HEK293 (cell line): ENCODE measurements around the gene TRMT6.

Experiments
- CTCF ChIA-PET: fragments of 350-600 bp; formaldehyde crosslinking; extraction: SDS; loops from one replicate; lab custom pipeline; 2021; ENCODE audit warnings: antibody characterized with exemption; lab: Yijun Ruan, JAX
- POLR2A ChIA-PET: fragments of 300-600 bp; formaldehyde crosslinking; extraction: SDS; loops from one replicate; lab custom pipeline; 2020; ENCODE audit warnings: antibody characterized with exemption, inconsistent platforms; lab: Yijun Ruan, JAX
- H3K27ac ChIP-seq: fragments of 200-500 bp; sonication (Bioruptor generic); 2 replicates; pipeline ENCODE4 v1.5.1; 2014; ENCODE audit warnings: low read depth, low read length, control low read depth, inconsistent platforms; ENCODE audit errors: extremely low read depth
- H3K36me3 ChIP-seq, 2 experiments: fragments of 200-500 bp in 1 of 2; sonication (Bioruptor generic) in 1 of 2; 1 replicate in 1 of 2; 2 replicates in 1 of 2; pipeline ENCODE4 v1.5.1; 2014 to 2017; ENCODE audit warnings: inconsistent platforms in 2 of 2, low read length in 2 of 2; ENCODE audit not compliant: control insufficient read depth in 2 of 2, insufficient read depth in 1 of 2
- H3K4me1 ChIP-seq: fragments of 200-500 bp; sonication (Bioruptor generic); 2 replicates; pipeline ENCODE4 v1.5.1; 2014; ENCODE audit warnings: mild to moderate bottlenecking, low read length, inconsistent platforms; ENCODE audit not compliant: control insufficient read depth, insufficient read depth
- H3K4me3 ChIP-seq: 2 replicates; pipeline ENCODE4 v1.5.1; 2011; ENCODE audit warnings: low read depth, mild to moderate bottlenecking, control low read depth, low read length, moderate library complexity
- H3K9me3 ChIP-seq: fragments of 200-500 bp; sonication (Bioruptor generic); 2 replicates; pipeline ENCODE4 v1.5.1; 2014; ENCODE audit warnings: low read depth, low read length, inconsistent platforms; ENCODE audit not compliant: control insufficient read depth, insufficient read depth
- HOXA7 ChIP-seq: sonication (generic); formaldehyde crosslinking; IDR thresholded peaks from 2 replicates; pipeline ENCODE4 v1.8.1; 2022; ENCODE audit warnings: missing genetic modification reagents, borderline replicate concordance
- HOXC10 ChIP-seq: sonication (generic); formaldehyde crosslinking; IDR thresholded peaks from 2 replicates; pipeline ENCODE4 v1.8.1; 2023; ENCODE audit warnings: mild to moderate bottlenecking, missing genetic modification reagents
- KLF1 ChIP-seq: fragments of 450-650 bp; formaldehyde crosslinking; IDR thresholded peaks from 2 replicates; pipeline ENCODE4 v1.5.1; 2016; ENCODE audit warnings: missing biosample characterization, missing genetic modification characterization
- OSR2 ChIP-seq: fragments of 450-650 bp; formaldehyde crosslinking; IDR thresholded peaks from 2 replicates; pipeline ENCODE4 v1.5.1; 2016; ENCODE audit warnings: missing biosample characterization, missing genetic modification characterization
- OVOL3 ChIP-seq: fragments of 450-650 bp; formaldehyde crosslinking; IDR thresholded peaks from 2 replicates; pipeline ENCODE4 v1.5.1; 2016; ENCODE audit warnings: missing biosample characterization, missing genetic modification characterization
- PATZ1 ChIP-seq: fragments of 450-650 bp; formaldehyde crosslinking; IDR thresholded peaks from 2 replicates; pipeline ENCODE4 v1.5.1; 2016; ENCODE audit warnings: missing biosample characterization, missing genetic modification characterization
- REPIN1 ChIP-seq: fragments of 450-650 bp; formaldehyde crosslinking; IDR thresholded peaks from 2 replicates; pipeline ENCODE4 v1.5.1; 2017; ENCODE audit warnings: missing biosample characterization, missing genetic modification characterization, low read depth
- SP3 ChIP-seq: fragments of 450-650 bp; formaldehyde crosslinking; IDR thresholded peaks from 2 replicates; pipeline ENCODE4 v1.5.1; 2016; ENCODE audit warnings: missing biosample characterization, missing genetic modification characterization
- WT1 ChIP-seq: fragments of 450-650 bp; formaldehyde crosslinking; IDR thresholded peaks from 2 replicates; pipeline ENCODE4 v1.5.1; 2016; ENCODE audit warnings: missing biosample characterization, missing genetic modification characterization
- YY2 ChIP-seq: fragments of 450-650 bp; formaldehyde crosslinking; IDR thresholded peaks from 2 replicates; pipeline ENCODE4 v1.5.1; 2016; ENCODE audit warnings: missing biosample characterization, missing genetic modification characterization
- ZBTB44 ChIP-seq: fragments of 450-650 bp; IDR thresholded peaks from 2 replicates; pipeline ENCODE4 v1.5.1; 2018; ENCODE audit warnings: missing biosample characterization, mild to moderate bottlenecking, missing genetic modification characterization
- ZFP3 ChIP-seq: fragments of 450-650 bp; formaldehyde crosslinking; IDR thresholded peaks from 2 replicates; pipeline ENCODE4 v1.5.1; 2016; ENCODE audit warnings: low read depth, missing biosample characterization, missing genetic modification characterization
- ZNF10 ChIP-seq: fragments of 450-650 bp; formaldehyde crosslinking; IDR thresholded peaks from 2 replicates; pipeline ENCODE4 v1.5.1; 2017; ENCODE audit warnings: missing biosample characterization, missing genetic modification characterization
- ZNF133 ChIP-seq: fragments of 450-650 bp; formaldehyde crosslinking; IDR thresholded peaks from 2 replicates; pipeline ENCODE4 v1.5.1; 2016; ENCODE audit warnings: missing biosample characterization, missing genetic modification characterization
- ZNF140 ChIP-seq: fragments of 450-650 bp; formaldehyde crosslinking; IDR thresholded peaks from 2 replicates; pipeline ENCODE4 v1.5.1; 2016; ENCODE audit warnings: missing biosample characterization, missing genetic modification characterization
- ZNF157 ChIP-seq: fragments of 450-650 bp; formaldehyde crosslinking; IDR thresholded peaks from 2 replicates; pipeline ENCODE4 v1.5.1; 2016; ENCODE audit warnings: missing biosample characterization, missing genetic modification characterization
- ZNF266 ChIP-seq: fragments of 450-650 bp; formaldehyde crosslinking; IDR thresholded peaks from 2 replicates; pipeline ENCODE4 v1.5.1; 2016; ENCODE audit warnings: missing biosample characterization, missing genetic modification characterization, low read depth
- ZNF366 ChIP-seq: fragments of 450-650 bp; formaldehyde crosslinking; conservative IDR thresholded peaks from 2 replicates; pipeline ENCODE4 v1.5.1; 2016; ENCODE audit warnings: missing biosample characterization, missing genetic modification characterization
- ZNF394 ChIP-seq: fragments of 450-650 bp; formaldehyde crosslinking; IDR thresholded peaks from 2 replicates; pipeline ENCODE4 v1.5.1; 2016; ENCODE audit warnings: missing biosample characterization, missing genetic modification characterization, mild to moderate bottlenecking, moderate library complexity, borderline replicate concordance
- ZNF530 ChIP-seq: fragments of 450-650 bp; formaldehyde crosslinking; IDR thresholded peaks from 2 replicates; pipeline ENCODE4 v1.5.1; 2016; ENCODE audit warnings: low read depth, missing biosample characterization, missing genetic modification characterization
- ZNF560 ChIP-seq: fragments of 450-650 bp; formaldehyde crosslinking; IDR thresholded peaks from 2 replicates; pipeline ENCODE4 v1.5.1; 2017; ENCODE audit warnings: missing biosample characterization, missing genetic modification characterization, borderline replicate concordance
- ZNF664 ChIP-seq: fragments of 450-650 bp; formaldehyde crosslinking; IDR thresholded peaks from 2 replicates; pipeline ENCODE4 v1.5.1; 2016; ENCODE audit warnings: missing biosample characterization, missing genetic modification characterization
- ZNF707 ChIP-seq: fragments of 450-650 bp; formaldehyde crosslinking; IDR thresholded peaks from 2 replicates; pipeline ENCODE4 v1.5.1; 2016; ENCODE audit warnings: missing biosample characterization, missing genetic modification characterization
- ZNF785 ChIP-seq: fragments of 450-650 bp; formaldehyde crosslinking; IDR thresholded peaks from 2 replicates; pipeline ENCODE4 v1.5.1; 2016; ENCODE audit warnings: missing biosample characterization, missing genetic modification characterization
- ZNF792 ChIP-seq: fragments of 450-650 bp; formaldehyde crosslinking; IDR thresholded peaks from 2 replicates; pipeline ENCODE4 v1.5.1; 2016; ENCODE audit warnings: missing biosample characterization, missing genetic modification characterization
- ZSCAN18 ChIP-seq: fragments of 450-650 bp; formaldehyde crosslinking; IDR thresholded peaks from 2 replicates; pipeline ENCODE4 v1.5.1; 2016; ENCODE audit warnings: missing biosample characterization, missing genetic modification characterization
- ZSCAN23 ChIP-seq: fragments of 450-650 bp; formaldehyde crosslinking; IDR thresholded peaks from 2 replicates; pipeline ENCODE4 v1.5.1; 2016; ENCODE audit warnings: missing biosample characterization, missing genetic modification characterization
- ZSCAN30 ChIP-seq: fragments of 450-650 bp; IDR thresholded peaks from 2 replicates; pipeline ENCODE4 v1.5.1; 2018; ENCODE audit warnings: missing biosample characterization, mild to moderate bottlenecking, missing genetic modification characterization, moderate library complexity
- ZXDB ChIP-seq: fragments of 450-650 bp; formaldehyde crosslinking; IDR thresholded peaks from 2 replicates; pipeline ENCODE4 v1.5.1; 2016; ENCODE audit warnings: missing biosample characterization, missing genetic modification characterization
- TF ChIP-seq, protein P1 (sequence below): fragments of 450-650 bp; formaldehyde crosslinking; IDR thresholded peaks from 2 replicates; pipeline ENCODE4 v1.5.1; 2016; ENCODE audit warnings: missing biosample characterization, missing genetic modification characterization

Gene TRMT6

DNA sequence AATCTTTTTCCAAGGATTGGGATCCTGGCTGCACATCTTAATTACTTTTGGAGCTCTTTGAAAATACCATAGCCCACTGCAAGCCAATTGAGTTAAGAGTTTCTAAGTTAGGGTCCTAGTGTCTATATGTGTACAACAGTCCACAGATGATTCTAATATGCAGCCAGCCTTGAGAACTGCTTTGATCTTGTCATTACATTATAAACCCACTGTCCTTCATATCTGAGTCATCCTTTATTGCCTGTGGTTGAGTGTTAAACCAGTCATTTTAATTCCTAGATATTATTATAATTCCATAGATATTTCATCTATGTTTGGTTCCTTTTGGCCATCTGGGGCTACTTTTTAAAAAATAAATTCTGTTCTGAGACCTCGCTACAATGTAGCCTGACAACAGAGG, 24.2 kb upstream of the TRMT6 start:
- H3K27ac ChIP-seq: no peak overlapping the region
- peaks cover 30 to 87% of the 10 kb centered on the region in 2 experiments; a peak in 2 of 3 replicates for H3K36me3 ChIP-seq
- H3K9me3 ChIP-seq: no peaks in the 10 kb centered on the region
- POLR2A ChIA-PET: no interaction called here
- H3K4me1 ChIP-seq: no peaks in the 10 kb centered on the region
- TF ChIP-seq OSR2 (no peak), ZSCAN30 (no peak), PATZ1 (tag by site-specific recombination) (no peak), ZNF664 (tag by site-specific recombination) (no peak), OVOL3 (no peak), ZNF157 (tag by site-specific recombination) (no peak), REPIN1 (no peak), ZNF140 (tag by site-specific recombination) (no peak), WT1 (tag by site-specific recombination) (no peak), HOXA7 (CRISPR knock-in tag) (no peak), ZNF560 (no peak)
- CTCF ChIA-PET: interaction anchor here (0.6 to 0.7 kb wide), 2 partner anchors 21 to 460 kb away, joined by 3 read pairs; no protein-coding TSS in a partner anchor
- H3K4me3 ChIP-seq: no peak overlapping the region

- no peaks in the 10 kb centered on the region for H3K4me1 ChIP-seq
- H3K36me3 ChIP-seq: peaks cover 30 to 86% of the 10 kb centered on the region in 2 experiments; a peak in 2 of 3 replicates
- POLR2A ChIA-PET: no interaction called here
- no peak overlapping the region for H3K27ac ChIP-seq
- H3K9me3 ChIP-seq: no peaks in the 10 kb centered on the region
- CTCF ChIA-PET: interaction anchor here (0.7 kb wide), 1 partner anchor 20 kb away, joined by 3 read pairs; no protein-coding TSS in a partner anchor
- no peak for TF ChIP-seq ZNF394 (tag by site-specific recombination)
- TF ChIP-seq HOXC10 (CRISPR knock-in tag): no peak
- no peak for TF ChIP-seq ZXDB (tag by site-specific recombination)
- no peak for TF ChIP-seq ZNF10 (tag by site-specific recombination)
- TF ChIP-seq ZNF707: no peak
- TF ChIP-seq ZNF266 (tag by site-specific recombination): no peak
- TF ChIP-seq YY2 (tag by site-specific recombination): no peak
- TF ChIP-seq ZNF133 (tag by site-specific recombination): no peak
- TF ChIP-seq, protein P1, sequence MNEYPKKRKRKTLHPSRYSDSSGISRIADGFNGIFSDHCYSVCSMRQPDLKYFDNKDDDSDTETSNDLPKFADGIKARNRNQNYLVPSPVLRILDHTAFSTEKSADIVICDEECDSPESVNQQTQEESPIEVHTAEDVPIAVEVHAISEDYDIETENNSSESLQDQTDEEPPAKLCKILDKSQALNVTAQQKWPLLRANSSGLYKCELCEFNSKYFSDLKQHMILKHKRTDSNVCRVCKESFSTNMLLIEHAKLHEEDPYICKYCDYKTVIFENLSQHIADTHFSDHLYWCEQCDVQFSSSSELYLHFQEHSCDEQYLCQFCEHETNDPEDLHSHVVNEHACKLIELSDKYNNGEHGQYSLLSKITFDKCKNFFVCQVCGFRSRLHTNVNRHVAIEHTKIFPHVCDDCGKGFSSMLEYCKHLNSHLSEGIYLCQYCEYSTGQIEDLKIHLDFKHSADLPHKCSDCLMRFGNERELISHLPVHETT: no peak
- TF ChIP-seq ZNF366 (tag by site-specific recombination): no peak
- no peak for TF ChIP-seq ZNF530
- no peak for TF ChIP-seq OSR2
- no peak for TF ChIP-seq ZSCAN23 (tag by site-specific recombination)
- no peak for TF ChIP-seq SP3 (tag by site-specific recombination)
- no peak for TF ChIP-seq ZBTB44 (tag by site-specific recombination)
- TF ChIP-seq ZSCAN18 (tag by site-specific recombination): no peak
- TF ChIP-seq KLF1 (tag by site-specific recombination): no peak
- no peak for TF ChIP-seq ZNF792 (tag by site-specific recombination)
- TF ChIP-seq ZNF785 (tag by site-specific recombination): no peak
- TF ChIP-seq ZFP3 (tag by site-specific recombination): no peak
- no peak overlapping the region for H3K4me3 ChIP-seq
Observed at GRCh38 chr20:5973971-5974370, 23.6 kb upstream of the TRMT6 start.
